Endodermal cell (in vitro differentiated cells): ENCODE measurements around the gene ARPC5. TPM values are rescaled to one million over a fixed set of nuclear protein-coding genes. Genes with fewer than 3 reads are reported as not detected.

Experiments used
- DNase-seq: peaks from one replicate; pipeline ENCODE4 v3.0.0-alpha.2; 2017
- H3K27ac ChIP-seq: 2 replicates; pipeline ENCODE4 v1.5.1; 2013; ENCODE audit warnings: mild to moderate bottlenecking, low read depth, low read length, moderate library complexity
- H3K27me3 ChIP-seq: 2 replicates; pipeline ENCODE4 v1.6.1; 2013; ENCODE audit warnings: mild to moderate bottlenecking, low read length, moderate library complexity; ENCODE audit not compliant: insufficient read depth, control insufficient read depth, poor library complexity, severe bottlenecking
- H3K36me3 ChIP-seq: 2 replicates; pipeline ENCODE4 v1.7.0; 2013; ENCODE audit warnings: mild to moderate bottlenecking, low read length, moderate library complexity; ENCODE audit not compliant: control insufficient read depth, insufficient read depth
- H3K4me1 ChIP-seq: one replicate; pipeline ENCODE4 v1.7.0; 2013; ENCODE audit warnings: low read length; ENCODE audit not compliant: control insufficient read depth, insufficient read depth
- H3K4me3 ChIP-seq: 2 replicates; pipeline ENCODE4 v1.5.1; 2013; ENCODE audit warnings: mild to moderate bottlenecking, low read length, moderate library complexity
- H3K9ac ChIP-seq: 2 replicates; pipeline ENCODE4 v1.6.1; 2013; ENCODE audit warnings: mild to moderate bottlenecking, low read length, moderate library complexity; ENCODE audit not compliant: poor library complexity, severe bottlenecking; ENCODE audit errors: extremely low read depth
- H3K9me3 ChIP-seq: 2 replicates; pipeline ENCODE4 v1.6.1; 2013; ENCODE audit warnings: mild to moderate bottlenecking, low read length, moderate library complexity; ENCODE audit not compliant: control insufficient read depth
- H3K27ac Mint-ChIP-seq: 2 replicates; pipeline ENCODE4 v1.8.0; 2020; ENCODE audit warnings: mixed read lengths
- H3K27me3 Mint-ChIP-seq: 2 replicates; pipeline ENCODE4 v1.8.0; 2021; ENCODE audit warnings: mild to moderate bottlenecking, mixed read lengths; ENCODE audit not compliant: insufficient read depth
- H3K36me3 Mint-ChIP-seq: 2 replicates; pipeline ENCODE4 v1.8.0; 2020; ENCODE audit warnings: low read depth, mixed read lengths
- H3K4me1 Mint-ChIP-seq: 2 replicates; pipeline ENCODE4 v1.8.0; 2020; ENCODE audit warnings: mixed read lengths
- H3K4me3 Mint-ChIP-seq: 2 replicates; pipeline ENCODE4 v1.8.0; 2020; ENCODE audit warnings: mild to moderate bottlenecking, moderate library complexity, mixed read lengths
- H3K9me3 Mint-ChIP-seq: 2 replicates; pipeline ENCODE4 v1.8.0; 2020; ENCODE audit warnings: mild to moderate bottlenecking, mixed read lengths
- CTCF ChIP-seq: fragments of 200-600 bp; sonication (generic); conservative IDR thresholded peaks from 2 replicates; pipeline ENCODE4 v1.5.0; 2021; ENCODE audit warnings: antibody characterized with exemption, mild to moderate bottlenecking
- WGBS, 2 experiments: methylation state at CpG; one replicate each; pipeline versions ENCODE4 v1.1.5 to v1.1.7; 2013; ENCODE audit warnings: missing lambda C conversion rate in 2 of 2, mixed read lengths in 1 of 2; ENCODE audit not compliant: insufficient coverage in 1 of 2, insufficient read length in 1 of 2; 5-methylcytosine and 5-hydroxymethylcytosine counted together
- total RNA-seq, 2 donors: library from RNA; stranded (reverse); fragmentation: NEBNext Ultra II Directional in 1 of 2; extraction: Animal tissue kit (Norgen Biotek cat#: 25700) in 1 of 2; gene quantifications; 2 replicates in 1 of 2; 3 replicates in 1 of 2; pipeline ENCODE4 v1.2.1, GENCODE V29; 2021

The ARPC5 gene
- total RNA-seq, 2 donors from 2014 or later: 78.7 to 99.5 TPM

GRCh38 chr1:183589874-183590243 lies 45.7 kb downstream of the ARPC5 start:
- Histone ChIP-seq H3K4me3 (no peak overlapping the region), H3K27ac (no peak overlapping the region), H3K9ac (no peak overlapping the region), H3K36me3 (no peaks in the 10 kb centered on the region), H3K9me3 (no peaks in the 10 kb centered on the region), H3K4me1 (peaks cover 3% of the 10 kb centered on the region), H3K27me3 (no peaks in the 10 kb centered on the region)
- no peak for DNase-seq
- Mint-ChIP-seq H3K9me3 (no peaks in the 10 kb centered on the region), H3K27ac (no peak overlapping the region), H3K4me1 (peaks cover 19% of the 10 kb centered on the region), H3K36me3 (no peaks in the 10 kb centered on the region), H3K27me3 (no peaks in the 10 kb centered on the region), H3K4me3 (no peak overlapping the region)
- TF ChIP-seq CTCF: no peak
- 88 to 100% methylated on average over 2 to 4 of the region's 4 CpGs for WGBS, 2 experiments

- Mint-ChIP-seq H3K9me3 (no peaks in the 10 kb centered on the region), H3K27me3 (no peaks in the 10 kb centered on the region)
Measured at GRCh38 chr1:183589384-183589783, 46.2 kb downstream of the ARPC5 start.

GRCh38 chr1:183588827-183589226 lies 46.8 kb downstream of the ARPC5 start:
- Histone ChIP-seq H3K27me3 (no peaks in the 10 kb centered on the region), H3K4me3 (no peak overlapping the region), H3K9me3 (no peaks in the 10 kb centered on the region), H3K27ac (no peak overlapping the region), H3K9ac (no peak overlapping the region), H3K4me1 (peaks cover 3% of the 10 kb centered on the region), H3K36me3 (no peaks in the 10 kb centered on the region)
- H3K9me3 Mint-ChIP-seq: no peaks in the 10 kb centered on the region
- no peak overlapping the region for H3K27ac Mint-ChIP-seq
- H3K4me3 Mint-ChIP-seq: no peak overlapping the region
- no peaks in the 10 kb centered on the region for H3K36me3 Mint-ChIP-seq
- H3K27me3 Mint-ChIP-seq: no peaks in the 10 kb centered on the region
- TF ChIP-seq CTCF: no peak
- peaks cover 20% of the 10 kb centered on the region for H3K4me1 Mint-ChIP-seq
- no peak for DNase-seq

More at GRCh38 chr1:183589384-183589783, 46.2 kb downstream of the ARPC5 start:
- H3K36me3 Mint-ChIP-seq: no peaks in the 10 kb centered on the region
- H3K9me3 ChIP-seq: no peaks in the 10 kb centered on the region
- H3K4me1 ChIP-seq: peaks cover 3% of the 10 kb centered on the region
- H3K4me3 ChIP-seq: no peak overlapping the region
- H3K27me3 ChIP-seq: no peaks in the 10 kb centered on the region
- no peak overlapping the region for H3K4me3 Mint-ChIP-seq
- 81 to 93% methylated on average over 1 to 4 of the region's 5 CpGs for WGBS, 2 experiments
- H3K27ac Mint-ChIP-seq: no peak overlapping the region
- DNase-seq: no peak
- H3K9ac ChIP-seq: no peak overlapping the region
- H3K27ac ChIP-seq: no peak overlapping the region
- TF ChIP-seq CTCF: no peak
- H3K36me3 ChIP-seq: no peaks in the 10 kb centered on the region
- H3K4me1 Mint-ChIP-seq: peaks cover 19% of the 10 kb centered on the region
